NOMO-1 treated with DMSO at 0.1 percent for 48 hours (cell line): ENCODE results near the gene PSMD6.

Experiments
- DNase-seq: peaks from one replicate; lab custom pipeline; 2025; ENCODE audit not compliant: unreplicated experiment; lab: John Stamatoyannopoulos, UW

Gene PSMD6

GRCh38 chr3:64046996-64047594, 23.8 kb upstream of the PSMD6 start:
- no peak for DNase-seq

- no peak for DNase-seq
Measured at GRCh38 chr3:64046592-64046991, 23.3 kb upstream of the PSMD6 start.

GRCh38 chr3:64042952-64043351, 19.7 kb upstream of the PSMD6 start:
- no peak for DNase-seq

- DNase-seq, result no peak
Measured at GRCh38 chr3:64039981-64040733, 16.9 kb upstream of the PSMD6 start.

- no peak for DNase-seq
Measured at GRCh38 chr3:64039332-64039731, 16.0 kb upstream of the PSMD6 start.

GRCh38 chr3:64038253-64038767, 15.0 kb upstream of the PSMD6 start:
- no peak for DNase-seq

GRCh38 chr3:64037084-64037483, 13.8 kb upstream of the PSMD6 start:
- no peak for DNase-seq

GRCh38 chr3:64033069-64033468, 9.8 kb upstream of the PSMD6 start:
- DNase-seq, result no peak

GRCh38 chr3:64031540-64032508, 8.5 kb upstream of the PSMD6 start:
- no peak for DNase-seq

GRCh38 chr3:64030741-64031140, 7.4 kb upstream of the PSMD6 start:
- DNase-seq, result peak; percentile 41

GRCh38 chr3:64029287-64029686, 6.0 kb upstream of the PSMD6 start:
- DNase-seq, result no peak

- DNase-seq, result no peak
Measured at GRCh38 chr3:64028754-64029153, 5.5 kb upstream of the PSMD6 start.

GRCh38 chr3:64027658-64028057, 4.4 kb upstream of the PSMD6 start:
- DNase-seq, result peak; percentile 13

GRCh38 chr3:64026346-64026745, 3.1 kb upstream of the PSMD6 start:
- no peak for DNase-seq

- no peak for DNase-seq
Measured at GRCh38 chr3:64023861-64024223, 548 bp upstream of the PSMD6 start.

- peak; percentile 12 for DNase-seq
Measured at GRCh38 chr3:64022451-64023186, 675 bp downstream of the PSMD6 start.

- DNase-seq, result peak; percentile 25
Measured at GRCh38 chr3:64021922-64022321, 1.4 kb downstream of the PSMD6 start.

- DNase-seq, result no peak
Measured at GRCh38 chr3:64019879-64020278, 3.4 kb downstream of the PSMD6 start.

GRCh38 chr3:64019271-64019670, 4.0 kb downstream of the PSMD6 start:
- DNase-seq, result no peak

- no peak for DNase-seq
Measured at GRCh38 chr3:64016941-64017620, 6.2 kb downstream of the PSMD6 start.
